ENCODE results near the gene FBXO30. TPM values are rescaled to one million over a fixed set of nuclear protein-coding genes. Genes with fewer than 3 reads are reported as not detected.

FBXO30 gene
- total and polyA plus RNA-seq, 9 of the 15 experiments (the other 6 are each of a cell fraction or from before 2014, with no cell fraction given), result 3.6 to 12.8 (median 7.1) TPM

DNA sequence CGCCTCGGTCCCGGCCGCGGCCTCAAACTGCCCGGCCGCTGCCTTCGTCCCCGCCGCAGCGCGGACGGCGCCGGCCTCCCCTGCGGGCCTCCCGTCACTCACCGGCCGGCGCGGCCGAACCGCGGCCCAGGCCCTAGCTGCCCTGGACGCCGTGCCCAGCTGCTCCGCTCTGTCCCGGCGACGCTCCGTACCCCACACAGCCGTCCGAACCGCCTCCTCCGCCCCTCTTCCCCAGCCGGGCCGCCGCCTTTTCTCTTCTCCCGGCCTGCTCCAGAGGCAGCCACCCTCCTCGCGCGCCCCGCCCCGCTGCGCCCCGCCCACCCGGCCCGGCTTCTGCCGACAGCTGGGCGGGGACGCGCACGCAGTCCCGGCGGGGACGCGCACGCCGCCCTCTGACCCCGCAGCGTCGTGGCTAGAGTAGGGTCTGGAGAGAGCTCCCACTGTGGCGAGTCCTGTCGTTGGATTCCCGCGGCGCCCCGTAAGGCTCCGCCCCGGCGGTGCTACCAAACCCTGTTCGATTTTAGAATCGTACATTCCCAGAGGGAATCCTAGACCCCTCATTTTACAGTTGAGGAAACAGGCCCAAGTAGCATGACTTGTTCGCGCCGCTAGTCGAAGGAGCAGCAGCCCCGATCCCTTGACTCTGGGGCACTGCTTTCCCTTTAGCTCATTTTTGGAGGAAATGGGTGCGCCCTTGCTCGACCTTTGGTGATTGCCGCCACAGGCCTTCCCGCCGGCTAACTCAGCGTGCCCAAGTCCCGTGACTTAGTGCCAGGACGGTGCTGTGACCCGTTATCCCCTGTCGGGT is at the start of gene FBXO30 (continued):
- TF ChIP-seq, protein P1, sequence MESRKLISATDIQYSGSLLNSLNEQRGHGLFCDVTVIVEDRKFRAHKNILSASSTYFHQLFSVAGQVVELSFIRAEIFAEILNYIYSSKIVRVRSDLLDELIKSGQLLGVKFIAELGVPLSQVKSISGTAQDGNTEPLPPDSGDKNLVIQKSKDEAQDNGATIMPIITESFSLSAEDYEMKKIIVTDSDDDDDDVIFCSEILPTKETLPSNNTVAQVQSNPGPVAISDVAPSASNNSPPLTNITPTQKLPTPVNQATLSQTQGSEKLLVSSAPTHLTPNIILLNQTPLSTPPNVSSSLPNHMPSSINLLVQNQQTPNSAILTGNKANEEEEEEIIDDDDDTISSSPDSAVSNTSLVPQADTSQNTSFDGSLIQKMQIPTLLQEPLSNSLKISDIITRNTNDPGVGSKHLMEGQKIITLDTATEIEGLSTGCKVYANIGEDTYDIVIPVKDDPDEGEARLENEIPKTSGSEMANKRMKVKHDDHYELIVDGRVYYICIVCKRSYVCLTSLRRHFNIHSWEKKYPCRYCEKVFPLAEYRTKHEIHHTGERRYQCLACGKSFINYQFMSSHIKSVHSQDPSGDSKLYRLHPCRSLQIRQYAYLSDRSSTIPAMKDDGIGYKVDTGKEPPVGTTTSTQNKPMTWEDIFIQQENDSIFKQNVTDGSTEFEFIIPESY (CRISPR knock-in tag; IDR thresholded peaks at IDR 0.05), result 0 out of 2 replicates have a peak, but pooled peaks have one; percentile 19
- TF ChIP-seq, protein P2, sequence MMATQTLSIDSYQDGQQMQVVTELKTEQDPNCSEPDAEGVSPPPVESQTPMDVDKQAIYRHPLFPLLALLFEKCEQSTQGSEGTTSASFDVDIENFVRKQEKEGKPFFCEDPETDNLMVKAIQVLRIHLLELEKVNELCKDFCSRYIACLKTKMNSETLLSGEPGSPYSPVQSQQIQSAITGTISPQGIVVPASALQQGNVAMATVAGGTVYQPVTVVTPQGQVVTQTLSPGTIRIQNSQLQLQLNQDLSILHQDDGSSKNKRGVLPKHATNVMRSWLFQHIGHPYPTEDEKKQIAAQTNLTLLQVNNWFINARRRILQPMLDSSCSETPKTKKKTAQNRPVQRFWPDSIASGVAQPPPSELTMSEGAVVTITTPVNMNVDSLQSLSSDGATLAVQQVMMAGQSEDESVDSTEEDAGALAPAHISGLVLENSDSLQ (IDR thresholded peaks at IDR 0.05), result no peak
- TF ChIP-seq ATF7 (IDR thresholded peaks at IDR 0.05), result peak; percentile 78
- TF ChIP-seq, protein P3, sequence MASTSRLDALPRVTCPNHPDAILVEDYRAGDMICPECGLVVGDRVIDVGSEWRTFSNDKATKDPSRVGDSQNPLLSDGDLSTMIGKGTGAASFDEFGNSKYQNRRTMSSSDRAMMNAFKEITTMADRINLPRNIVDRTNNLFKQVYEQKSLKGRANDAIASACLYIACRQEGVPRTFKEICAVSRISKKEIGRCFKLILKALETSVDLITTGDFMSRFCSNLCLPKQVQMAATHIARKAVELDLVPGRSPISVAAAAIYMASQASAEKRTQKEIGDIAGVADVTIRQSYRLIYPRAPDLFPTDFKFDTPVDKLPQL (IDR thresholded peaks at IDR 0.05; ENCODE audit: extremely low read depth, insufficient read length), result no peak
- TF ChIP-seq NONO (IDR thresholded peaks at IDR 0.05; ENCODE audit: low read depth in 2 of 2, low read length in 1 of 2), result peak; percentile 71 to 83; a peak in 2 of 4 replicates
- TF ChIP-seq PHF20 (IDR thresholded peaks at IDR 0.05; ENCODE audit: partially characterized antibody), result peak; percentile 74
- TF ChIP-seq, protein P4, sequence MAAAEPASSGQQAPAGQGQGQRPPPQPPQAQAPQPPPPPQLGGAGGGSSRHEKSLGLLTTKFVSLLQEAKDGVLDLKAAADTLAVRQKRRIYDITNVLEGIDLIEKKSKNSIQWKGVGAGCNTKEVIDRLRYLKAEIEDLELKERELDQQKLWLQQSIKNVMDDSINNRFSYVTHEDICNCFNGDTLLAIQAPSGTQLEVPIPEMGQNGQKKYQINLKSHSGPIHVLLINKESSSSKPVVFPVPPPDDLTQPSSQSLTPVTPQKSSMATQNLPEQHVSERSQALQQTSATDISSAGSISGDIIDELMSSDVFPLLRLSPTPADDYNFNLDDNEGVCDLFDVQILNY (CRISPR knock-in tag; IDR thresholded peaks at IDR 0.05), result 0 out of 2 replicates have a peak, but pooled peaks have one; percentile 18
- TF ChIP-seq, protein P5, sequence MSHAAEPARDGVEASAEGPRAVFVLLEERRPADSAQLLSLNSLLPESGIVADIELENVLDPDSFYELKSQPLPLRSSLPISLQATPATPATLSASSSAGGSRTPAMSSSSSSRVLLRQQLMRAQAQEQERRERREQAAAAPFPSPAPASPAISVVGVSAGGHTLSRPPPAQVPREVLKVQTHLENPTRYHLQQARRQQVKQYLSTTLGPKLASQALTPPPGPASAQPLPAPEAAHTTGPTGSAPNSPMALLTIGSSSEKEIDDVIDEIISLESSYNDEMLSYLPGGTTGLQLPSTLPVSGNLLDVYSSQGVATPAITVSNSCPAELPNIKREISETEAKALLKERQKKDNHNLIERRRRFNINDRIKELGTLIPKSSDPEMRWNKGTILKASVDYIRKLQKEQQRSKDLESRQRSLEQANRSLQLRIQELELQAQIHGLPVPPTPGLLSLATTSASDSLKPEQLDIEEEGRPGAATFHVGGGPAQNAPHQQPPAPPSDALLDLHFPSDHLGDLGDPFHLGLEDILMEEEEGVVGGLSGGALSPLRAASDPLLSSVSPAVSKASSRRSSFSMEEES (CRISPR knock-in tag; IDR thresholded peaks at IDR 0.05), result peak; percentile 33
- no peak for TF ChIP-seq CHD2 (IDR thresholded peaks at IDR 0.05; ENCODE audit: low read depth, low read length)
- TF ChIP-seq HDGF (IDR thresholded peaks at IDR 0.05), result no peak
- TF ChIP-seq SREBF2 (CRISPR knock-in tag; IDR thresholded peaks at IDR 0.05), result no peak
- TF ChIP-seq, protein P6, sequence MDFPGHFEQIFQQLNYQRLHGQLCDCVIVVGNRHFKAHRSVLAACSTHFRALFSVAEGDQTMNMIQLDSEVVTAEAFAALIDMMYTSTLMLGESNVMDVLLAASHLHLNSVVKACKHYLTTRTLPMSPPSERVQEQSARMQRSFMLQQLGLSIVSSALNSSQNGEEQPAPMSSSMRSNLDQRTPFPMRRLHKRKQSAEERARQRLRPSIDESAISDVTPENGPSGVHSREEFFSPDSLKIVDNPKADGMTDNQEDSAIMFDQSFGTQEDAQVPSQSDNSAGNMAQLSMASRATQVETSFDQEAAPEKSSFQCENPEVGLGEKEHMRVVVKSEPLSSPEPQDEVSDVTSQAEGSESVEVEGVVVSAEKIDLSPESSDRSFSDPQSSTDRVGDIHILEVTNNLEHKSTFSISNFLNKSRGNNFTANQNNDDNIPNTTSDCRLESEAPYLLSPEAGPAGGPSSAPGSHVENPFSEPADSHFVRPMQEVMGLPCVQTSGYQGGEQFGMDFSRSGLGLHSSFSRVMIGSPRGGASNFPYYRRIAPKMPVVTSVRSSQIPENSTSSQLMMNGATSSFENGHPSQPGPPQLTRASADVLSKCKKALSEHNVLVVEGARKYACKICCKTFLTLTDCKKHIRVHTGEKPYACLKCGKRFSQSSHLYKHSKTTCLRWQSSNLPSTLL (IDR thresholded peaks at IDR 0.05), result no peak
- no peak for TF ChIP-seq LCOR (CRISPR knock-in tag; IDR thresholded peaks at IDR 0.05)
- TF ChIP-seq, protein P7, sequence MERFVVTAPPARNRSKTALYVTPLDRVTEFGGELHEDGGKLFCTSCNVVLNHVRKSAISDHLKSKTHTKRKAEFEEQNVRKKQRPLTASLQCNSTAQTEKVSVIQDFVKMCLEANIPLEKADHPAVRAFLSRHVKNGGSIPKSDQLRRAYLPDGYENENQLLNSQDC (CRISPR knock-in tag; IDR thresholded peaks at IDR 0.05), result peak; percentile 70; the same call in 1 of the 2 replicates
- TF ChIP-seq XRCC5 (IDR thresholded peaks at IDR 0.05; ENCODE audit: low read depth, low read length), result no peak
- no peak for TF ChIP-seq SMARCA5 (IDR thresholded peaks at IDR 0.05)

Measured in K562 (cell line).